Transverse colon (tissue), 4 donors: ENCODE results near the gene NFASC.

Experiments
- CTCF ChIP-seq, 5 experiments: fragments of 200-600 bp in 3 of 5; fragments of 450-650 bp in 2 of 5; sonication (generic) in 3 of 5; IDR thresholded peaks; 1 replicate in 2 of 5; 2 replicates in 3 of 5; pipeline ENCODE4 v1.5.1; 2016 to 2017; ENCODE audit warnings: antibody characterized with exemption in 5 of 5, inconsistent platforms in 3 of 5, mild to moderate bottlenecking in 2 of 5, moderate library complexity in 1 of 5
- EP300 ChIP-seq: sonication (generic); formaldehyde crosslinking; IDR thresholded peaks from one replicate; pipeline ENCODE4 v1.6.1; 2017; ENCODE audit warnings: antibody characterized with exemption, low read depth
- POLR2A ChIP-seq: fragments of 450-650 bp; IDR thresholded peaks from one replicate; pipeline ENCODE4 v1.6.1; 2016; ENCODE audit warnings: antibody characterized with exemption, mild to moderate bottlenecking, moderate library complexity
- POLR2AphosphoS5 ChIP-seq, 3 donors: sonication (generic); formaldehyde crosslinking; IDR thresholded peaks; one replicate each; pipeline ENCODE4 v1.6.1; 2016; ENCODE audit warnings: antibody characterized with exemption in 3 of 3

- TF ChIP-seq POLR2A = no peak
- TF ChIP-seq CTCF (IDR thresholded peaks at IDR 0.05) = no peak
- TF ChIP-seq POLR2AphosphoS5 (IDR thresholded peaks at IDR 0.05) = no peak
- TF ChIP-seq EP300 = no peak
These were observed 32.0 kb downstream of the NFASC start for GRCh38 chr1:204902671-204903070.
